DND-41 (cell line): ENCODE data around the gene ANTKMT.

ENCODE experiments used
- ATAC-seq: fragments of 200-7000 bp; cut with Tn5 transposase; 3 replicates; pipeline ENCODE4 v1.9.1; 2021; ENCODE audit warnings: low read depth; ENCODE audit not compliant: insufficient read depth
- DNase-seq: peaks from one replicate; pipeline ENCODE4 v3.0.0-alpha.2; 2020
- H2AFZ ChIP-seq: 2 replicates; pipeline ENCODE4 v1.6.0; 2012; ENCODE audit warnings: low read depth, low read length
- H3K27ac ChIP-seq: 2 replicates; pipeline ENCODE4 v1.5.1; 2012; ENCODE audit warnings: low read length, inconsistent platforms
- H3K27me3 ChIP-seq: fragments of 200-600 bp; sonication (generic); 2 replicates; pipeline ENCODE4 v1.6.0; 2012; ENCODE audit warnings: low read length, mild to moderate bottlenecking, inconsistent platforms; ENCODE audit not compliant: insufficient read depth, poor library complexity
- H3K36me3 ChIP-seq: 2 replicates; pipeline ENCODE4 v1.5.1; 2012; ENCODE audit warnings: low read length, inconsistent platforms; ENCODE audit not compliant: insufficient read depth
- H3K4me1 ChIP-seq: 2 replicates; pipeline ENCODE4 v1.5.1; 2012; ENCODE audit warnings: mild to moderate bottlenecking, low read length; ENCODE audit not compliant: insufficient read depth
- H3K4me2 ChIP-seq: 2 replicates; pipeline ENCODE4 v1.6.0; 2012; ENCODE audit warnings: mild to moderate bottlenecking, moderate library complexity, low read length, inconsistent platforms; ENCODE audit not compliant: insufficient read depth
- H3K4me3 ChIP-seq, 2 experiments: fragments of 200-600 bp in 1 of 2; shearing (Covaris generic) in 1 of 2; 2 replicates each; pipeline ENCODE4 v1.5.1; 2012 to 2016; ENCODE audit warnings: inconsistent platforms in 2 of 2, low read length in 2 of 2, mild to moderate bottlenecking in 2 of 2, low read depth in 1 of 2, moderate library complexity in 1 of 2
- H3K79me2 ChIP-seq: 2 replicates; pipeline ENCODE4 v1.6.0; 2012; ENCODE audit warnings: low read length, inconsistent platforms; ENCODE audit not compliant: insufficient read depth
- H3K9ac ChIP-seq: 2 replicates; pipeline ENCODE4 v1.6.0; 2012; ENCODE audit warnings: low read depth, mild to moderate bottlenecking, inconsistent platforms, low read length, moderate library complexity
- H3K9me3 ChIP-seq: 2 replicates; pipeline ENCODE4 v1.5.1; 2012; ENCODE audit warnings: low read length, moderate library complexity, mild to moderate bottlenecking, inconsistent platforms; ENCODE audit not compliant: insufficient read depth, severe bottlenecking
- H4K20me1 ChIP-seq: 2 replicates; pipeline ENCODE4 v1.6.0; 2012; ENCODE audit warnings: low read length; ENCODE audit not compliant: insufficient read depth
- CTCF ChIP-seq: IDR thresholded peaks from 2 replicates; pipeline ENCODE4 v1.5.1; 2012; ENCODE audit warnings: borderline replicate concordance, low read length, moderate library complexity, mild to moderate bottlenecking; ENCODE audit not compliant: poor library complexity, severe bottlenecking; ENCODE audit errors: extremely low read depth
- EZH2 ChIP-seq: IDR thresholded peaks from 3 replicates; pipeline ENCODE4 v1.6.1; 2012; ENCODE audit warnings: borderline replicate concordance, low read depth, mild to moderate bottlenecking, moderate library complexity, low read length, inconsistent platforms; ENCODE audit not compliant: severe bottlenecking

ANTKMT gene

GRCh38 chr16:719815-720446 is 1.0 kb upstream of the ANTKMT start:
- Histone ChIP-seq H3K27ac (peak overlapping the region; percentile 79), H3K4me3 (peak overlapping the region in 1 of 2 experiments; percentile 67; a peak in 2 of 4 replicates), H2AFZ (no peak overlapping the region), H3K4me1 (peaks cover 68% of the 10 kb centered on the region), H3K4me2 (peak overlapping the region; percentile 86), H3K27me3 (peaks cover 6% of the 10 kb centered on the region), H3K36me3 (peaks cover 12% of the 10 kb centered on the region; the same call in 1 of the 2 replicates), H3K9me3 (no peaks in the 10 kb centered on the region), H4K20me1 (peaks cover 53% of the 10 kb centered on the region), H3K9ac (peak overlapping the region; percentile 79), H3K79me2 (peaks cover 18% of the 10 kb centered on the region)
- DNase-seq (peak; percentile 45), ATAC-seq (peak; percentile 15)
- TF ChIP-seq CTCF, result peak; percentile 51
- no peak for TF ChIP-seq EZH2

- ATAC-seq (peak; percentile 71), DNase-seq (peak; percentile 88)
- Histone ChIP-seq H2AFZ (peak overlapping the region; percentile 67), H3K4me2 (peak overlapping the region; percentile 86), H3K27me3 (peaks cover 6% of the 10 kb centered on the region), H3K79me2 (peaks cover 14% of the 10 kb centered on the region), H3K4me1 (peaks cover 64% of the 10 kb centered on the region), H3K9ac (peak overlapping the region; percentile 79), H3K4me3 (peak overlapping the region; percentile 28 to 67; a peak in 3 of 4 replicates), H3K27ac (peak overlapping the region; percentile 79), H4K20me1 (peaks cover 59% of the 10 kb centered on the region), H3K9me3 (no peaks in the 10 kb centered on the region), H3K36me3 (peaks cover 12% of the 10 kb centered on the region; the same call in 1 of the 2 replicates)
- TF ChIP-seq CTCF, result peak; percentile 21
- TF ChIP-seq EZH2, result no peak
Measured at GRCh38 chr16:720447-720989, 428 bp upstream of the ANTKMT start.

GRCh38 chr16:721765-722540 is 1.0 kb downstream of the ANTKMT start:
- Histone ChIP-seq H3K9me3 (no peaks in the 10 kb centered on the region), H3K9ac (peak overlapping the region; percentile 79), H3K4me2 (peak overlapping the region; percentile 86), H2AFZ (no peak overlapping the region), H3K4me1 (peaks cover 56% of the 10 kb centered on the region), H3K27me3 (peaks cover 6% of the 10 kb centered on the region), H3K4me3 (peak overlapping the region in 1 of 2 experiments; percentile 67; a peak in 2 of 4 replicates), H4K20me1 (peaks cover 57% of the 10 kb centered on the region), H3K79me2 (peaks cover under 1% of the 10 kb centered on the region), H3K36me3 (peaks cover 5% of the 10 kb centered on the region; the same call in 1 of the 2 replicates), H3K27ac (peak overlapping the region; percentile 79)
- DNase-seq (peak; percentile 30), ATAC-seq (no peak; the same call in 1 of the 3 replicates)
- TF ChIP-seq CTCF (no peak), EZH2 (no peak)
